Stimulated activated naive CD8-positive, alpha-beta T cell treated with anti-CD3 and anti-CD28 coated beads, Interleukin-15, Interleukin-2, amounts not matched to agents 100 ng/mL and 50 ng/mL, for 24 hours (primary cell): ENCODE results near the gene WNK4.
"Not testable (repeated sequence)": the region's sequence is repeated elsewhere in the genome, so short reads cannot be mapped to it uniquely, and the experiment has no call there.

Experiments used
- H3K27ac Mint-ChIP-seq: one replicate; pipeline ENCODE4 v1.8.0; 2021; ENCODE audit warnings: mild to moderate bottlenecking, mixed read lengths
- H3K27me3 Mint-ChIP-seq: one replicate; pipeline ENCODE4 v1.8.0; 2021; ENCODE audit warnings: mixed read lengths
- H3K36me3 Mint-ChIP-seq: one replicate; pipeline ENCODE4 v1.8.0; 2021; ENCODE audit warnings: low read depth, mixed read lengths
- H3K4me1 Mint-ChIP-seq: one replicate; pipeline ENCODE4 v1.8.0; 2021; ENCODE audit warnings: low read depth, mixed read lengths
- H3K4me3 Mint-ChIP-seq: one replicate; pipeline ENCODE4 v1.8.0; 2021; ENCODE audit warnings: mild to moderate bottlenecking, mixed read lengths
- H3K9me3 Mint-ChIP-seq: one replicate; pipeline ENCODE4 v1.8.0; 2021; ENCODE audit warnings: mixed read lengths

Gene WNK4

DNA sequence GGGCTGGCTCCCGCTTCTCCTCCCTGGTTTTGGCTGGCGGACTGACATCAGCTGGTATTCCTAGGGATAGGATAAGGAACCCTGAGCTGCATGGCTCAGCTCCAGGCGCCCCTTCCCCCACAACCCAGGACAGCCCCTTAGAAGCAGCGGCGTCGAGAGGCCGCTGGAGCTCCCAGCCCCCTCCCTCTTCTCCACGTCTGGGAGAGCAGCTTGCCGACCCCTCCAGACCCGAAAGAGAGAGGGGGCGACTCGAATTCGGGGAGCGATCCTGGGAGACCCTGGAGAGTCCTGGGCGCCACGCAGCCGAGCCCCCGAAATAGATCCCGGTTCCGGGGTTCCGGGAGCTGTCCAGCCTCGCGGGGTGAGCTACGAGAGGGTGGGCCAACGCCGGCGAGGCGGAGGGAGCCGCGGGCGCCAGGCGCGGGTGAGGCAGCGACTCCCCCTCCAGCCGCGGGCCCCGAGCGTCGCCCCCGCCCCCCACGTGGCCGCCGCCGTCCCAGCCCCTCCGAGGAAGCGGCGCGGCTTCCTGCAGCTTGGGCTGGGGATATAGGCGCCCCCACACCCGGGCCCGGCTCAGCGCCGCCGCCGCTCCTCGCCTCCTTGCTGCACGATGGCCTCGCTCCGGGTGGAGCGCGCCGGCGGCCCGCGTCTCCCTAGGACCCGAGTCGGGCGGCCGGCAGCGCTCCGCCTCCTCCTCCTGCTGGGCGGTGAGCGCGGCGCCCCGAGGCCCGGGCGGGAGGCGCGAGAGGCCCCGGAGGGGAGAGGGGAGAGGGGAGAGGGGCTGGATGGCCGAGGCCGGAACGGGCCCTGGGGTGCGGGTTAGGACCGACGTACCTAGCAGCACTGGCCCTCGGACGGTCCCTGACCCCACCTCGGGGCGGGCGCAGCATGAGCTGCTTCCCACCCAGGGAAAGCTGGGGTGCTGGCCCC is 19.5 kb upstream of the WNK4 start, which contains the start of gene RAMP2:
Gene RAMP2, plus strand, starts transcription at position 576 of the 930 bp plus-strand sequence. Its CDS starts 35 bp downstream, at position 611.
- Mint-ChIP-seq H3K4me1 (peaks cover 10% of the 10 kb centered on the region), H3K36me3 (no peaks in the 10 kb centered on the region), H3K27ac (no peak within 1 kb of the TSS), H3K9me3 (no peaks in the 10 kb centered on the region), H3K27me3 (peaks cover 65% of the 10 kb centered on the region), H3K4me3 (peak within 1 kb of the TSS; percentile 51)

DNA sequence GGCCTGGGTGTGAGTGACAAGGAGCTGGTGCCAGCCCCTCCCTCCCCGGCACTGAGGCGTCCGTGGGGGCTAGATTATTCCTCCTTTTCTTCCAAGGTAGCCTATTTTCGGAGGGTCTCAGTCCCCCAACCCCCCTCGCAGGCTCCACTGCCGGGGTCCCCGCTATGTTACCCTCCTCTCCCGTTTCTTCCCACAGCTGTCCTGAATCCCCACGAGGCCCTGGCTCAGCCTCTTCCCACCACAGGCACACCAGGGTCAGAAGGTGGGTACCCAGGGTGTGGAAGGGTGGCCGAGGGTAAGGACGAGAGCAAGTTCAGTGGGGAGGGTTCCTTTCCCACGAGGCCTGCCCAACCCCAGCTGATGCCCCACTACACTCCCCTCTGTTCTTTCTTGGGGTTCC is 18.8 kb upstream of the WNK4 start:
- no peaks in the 10 kb centered on the region for H3K9me3 Mint-ChIP-seq
- H3K36me3 Mint-ChIP-seq: no peaks in the 10 kb centered on the region
- H3K27ac Mint-ChIP-seq: no peak overlapping the region
- H3K4me1 Mint-ChIP-seq: peaks cover 10% of the 10 kb centered on the region
- peaks cover 60% of the 10 kb centered on the region for H3K27me3 Mint-ChIP-seq
- no peak overlapping the region for H3K4me3 Mint-ChIP-seq

DNA sequence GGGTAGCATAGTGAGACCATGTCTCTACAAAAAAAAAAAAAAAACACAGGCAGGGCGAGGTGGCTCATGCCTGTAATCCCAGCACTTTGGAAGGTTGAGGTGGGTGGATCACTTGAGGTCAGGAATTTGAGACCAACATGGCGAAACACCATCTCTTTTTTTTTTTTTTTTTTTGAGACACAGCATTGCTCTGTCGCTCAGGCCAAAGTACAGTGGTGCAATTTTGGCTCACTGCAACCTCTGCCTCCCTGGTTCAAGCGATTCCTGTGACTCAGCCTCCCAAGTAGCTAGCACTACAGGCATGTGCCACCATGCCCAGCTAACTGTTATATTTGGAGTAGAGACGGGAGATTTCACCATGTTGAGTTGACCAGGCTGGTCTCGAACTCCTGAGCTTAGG is 14.3 kb upstream of the WNK4 start:
- no peaks in the 10 kb centered on the region for H3K9me3 Mint-ChIP-seq
- no peaks in the 10 kb centered on the region for H3K4me1 Mint-ChIP-seq
- no peak overlapping the region for H3K27ac Mint-ChIP-seq
- peaks cover 45% of the 10 kb centered on the region for H3K27me3 Mint-ChIP-seq
- H3K36me3 Mint-ChIP-seq: no peaks in the 10 kb centered on the region
- H3K4me3 Mint-ChIP-seq: no peak overlapping the region

DNA sequence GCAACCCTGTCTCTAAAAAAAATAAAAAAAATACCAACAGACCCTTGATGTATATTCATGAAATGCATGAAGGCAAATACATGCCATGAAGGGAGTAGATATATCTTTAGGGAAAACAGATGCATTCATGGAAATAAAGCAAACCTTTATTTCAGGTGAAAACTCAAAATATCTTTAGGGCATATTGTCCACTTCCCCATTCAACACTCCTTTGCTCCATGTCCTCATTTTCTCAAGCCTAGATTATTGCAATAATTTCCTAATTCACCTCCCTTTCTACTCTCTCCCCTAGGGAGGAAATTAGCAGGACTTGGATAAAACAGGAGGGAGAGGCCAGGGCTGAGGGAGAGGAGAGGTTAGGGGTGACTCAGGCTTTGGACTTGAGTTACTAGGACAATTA is 12.9 kb upstream of the WNK4 start:
- Mint-ChIP-seq H3K27me3 (peaks cover 36% of the 10 kb centered on the region), H3K4me3 (no peak overlapping the region), H3K27ac (no peak overlapping the region), H3K4me1 (peaks cover 6% of the 10 kb centered on the region), H3K9me3 (no peaks in the 10 kb centered on the region), H3K36me3 (no peaks in the 10 kb centered on the region)

DNA sequence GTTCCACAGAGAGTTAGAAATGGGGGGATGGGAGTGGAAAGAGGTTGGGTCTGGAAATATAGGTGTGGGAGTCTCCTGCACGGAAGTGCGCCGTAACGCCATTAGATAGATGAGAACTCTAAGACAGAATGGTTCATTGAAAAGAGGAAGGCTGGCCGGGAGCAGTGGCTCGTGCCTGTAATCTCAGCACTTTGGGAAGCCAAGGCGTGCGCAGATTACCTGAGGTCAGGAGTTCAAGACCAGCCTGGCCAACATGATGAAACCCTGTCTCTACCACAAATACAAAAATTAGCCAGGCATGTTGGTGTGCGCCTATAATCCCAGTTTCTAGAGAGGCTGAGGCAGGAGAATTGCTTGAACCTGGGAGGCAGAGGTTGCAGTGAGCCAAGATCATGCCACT is 12.4 kb upstream of the WNK4 start:
- not testable (repeated sequence) for H3K9me3 Mint-ChIP-seq, H3K36me3 Mint-ChIP-seq, H3K4me3 Mint-ChIP-seq, H3K27ac Mint-ChIP-seq
- Mint-ChIP-seq H3K27me3 (peaks cover 31% of the 10 kb centered on the region), H3K4me1 (peaks cover 10% of the 10 kb centered on the region)

DNA sequence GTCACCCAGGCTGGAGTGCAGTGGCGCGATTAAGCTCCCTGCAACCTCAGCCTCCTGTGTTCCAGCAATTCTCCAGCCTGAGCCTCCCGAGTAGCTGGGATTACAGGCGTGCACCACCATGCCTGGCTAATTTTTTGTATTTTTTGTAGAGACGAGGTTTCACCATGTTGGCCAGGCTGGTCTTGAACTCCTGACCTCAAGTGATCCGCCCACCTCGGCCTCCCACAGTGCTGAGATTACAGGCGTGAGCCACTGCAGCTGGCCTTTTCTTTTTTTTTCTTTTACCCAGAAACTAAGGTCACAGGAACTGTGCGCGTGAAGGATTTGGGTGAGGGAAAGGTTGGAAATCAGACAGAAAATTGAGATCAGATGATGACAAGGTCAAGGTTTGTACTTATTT is 10.4 kb upstream of the WNK4 start:
- peaks cover 30% of the 10 kb centered on the region for H3K4me1 Mint-ChIP-seq
- peaks cover 20% of the 10 kb centered on the region for H3K27me3 Mint-ChIP-seq
- H3K36me3 Mint-ChIP-seq, H3K4me3 Mint-ChIP-seq, H3K9me3 Mint-ChIP-seq, H3K27ac Mint-ChIP-seq: not testable (repeated sequence)

DNA sequence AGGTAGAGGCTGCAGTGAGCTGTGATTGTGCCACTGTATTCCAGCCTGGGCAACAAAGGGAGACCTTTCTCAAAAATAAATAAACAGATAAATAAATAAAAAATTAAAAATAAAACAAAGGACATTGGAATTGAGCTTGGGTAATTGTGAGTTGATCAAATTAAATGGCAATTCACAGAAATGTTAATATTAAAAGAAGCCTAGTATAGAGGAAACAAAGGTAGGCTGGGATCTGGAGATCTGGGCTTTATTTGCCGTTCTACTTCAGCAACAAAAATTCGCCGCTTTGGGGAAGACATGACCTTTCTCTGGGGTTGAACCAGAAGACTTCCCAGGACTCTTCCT is 7.5 kb upstream of the WNK4 start:
- H3K36me3 Mint-ChIP-seq: peaks cover 30% of the 10 kb centered on the region
- H3K27me3 Mint-ChIP-seq: peaks cover 6% of the 10 kb centered on the region
- peak overlapping the region; percentile 100 for H3K4me3 Mint-ChIP-seq
- no peaks in the 10 kb centered on the region for H3K9me3 Mint-ChIP-seq
- peaks cover 35% of the 10 kb centered on the region for H3K4me1 Mint-ChIP-seq
- H3K27ac Mint-ChIP-seq: peak overlapping the region; percentile 96

DNA sequence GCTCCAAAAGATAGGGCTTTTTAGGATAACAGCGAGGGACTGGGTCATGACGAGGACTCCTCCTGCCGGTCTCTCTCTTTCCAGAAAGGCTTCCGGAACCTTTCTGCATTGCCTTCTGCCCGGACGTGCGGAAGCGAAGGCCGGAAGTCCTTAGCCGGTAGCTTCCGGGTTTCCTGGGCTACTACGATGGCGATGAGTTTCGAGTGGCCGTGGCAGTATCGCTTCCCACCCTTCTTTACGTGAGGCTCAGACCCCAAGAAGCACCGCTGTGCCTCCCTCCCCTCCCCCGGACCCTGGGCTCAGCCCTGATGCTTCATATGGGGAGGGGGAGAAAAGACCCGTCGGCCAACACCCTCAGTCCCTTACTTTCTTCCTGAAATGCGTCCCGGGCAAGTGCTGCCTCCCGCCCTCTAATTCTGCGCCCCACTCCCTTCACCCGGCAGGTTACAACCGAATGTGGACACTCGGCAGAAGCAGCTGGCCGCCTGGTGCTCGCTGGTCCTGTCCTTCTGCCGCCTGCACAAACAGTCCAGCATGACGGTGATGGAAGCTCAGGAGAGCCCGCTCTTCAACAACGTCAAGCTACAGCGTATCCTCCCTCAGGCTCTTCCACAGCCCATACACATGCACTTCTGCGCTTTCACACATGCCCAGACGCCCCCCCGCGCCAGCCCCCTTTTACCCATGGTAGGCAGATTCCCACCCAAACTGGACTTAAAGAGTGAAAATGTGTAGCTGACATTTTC is 6.9 kb upstream of the WNK4 start, which contains the start of gene VPS25:
Gene VPS25, plus strand, starts transcription at position 160 of the 746 bp plus-strand sequence. Its CDS starts 27 bp downstream, at position 187.
- peak within 1 kb of the TSS; percentile 96 for H3K27ac Mint-ChIP-seq
- peaks cover 35% of the 10 kb centered on the region for H3K36me3 Mint-ChIP-seq
- H3K9me3 Mint-ChIP-seq: no peaks in the 10 kb centered on the region
- H3K27me3 Mint-ChIP-seq: peaks cover 5% of the 10 kb centered on the region
- peaks cover 35% of the 10 kb centered on the region for H3K4me1 Mint-ChIP-seq
- H3K4me3 Mint-ChIP-seq: peak within 1 kb of the TSS; percentile 100

DNA sequence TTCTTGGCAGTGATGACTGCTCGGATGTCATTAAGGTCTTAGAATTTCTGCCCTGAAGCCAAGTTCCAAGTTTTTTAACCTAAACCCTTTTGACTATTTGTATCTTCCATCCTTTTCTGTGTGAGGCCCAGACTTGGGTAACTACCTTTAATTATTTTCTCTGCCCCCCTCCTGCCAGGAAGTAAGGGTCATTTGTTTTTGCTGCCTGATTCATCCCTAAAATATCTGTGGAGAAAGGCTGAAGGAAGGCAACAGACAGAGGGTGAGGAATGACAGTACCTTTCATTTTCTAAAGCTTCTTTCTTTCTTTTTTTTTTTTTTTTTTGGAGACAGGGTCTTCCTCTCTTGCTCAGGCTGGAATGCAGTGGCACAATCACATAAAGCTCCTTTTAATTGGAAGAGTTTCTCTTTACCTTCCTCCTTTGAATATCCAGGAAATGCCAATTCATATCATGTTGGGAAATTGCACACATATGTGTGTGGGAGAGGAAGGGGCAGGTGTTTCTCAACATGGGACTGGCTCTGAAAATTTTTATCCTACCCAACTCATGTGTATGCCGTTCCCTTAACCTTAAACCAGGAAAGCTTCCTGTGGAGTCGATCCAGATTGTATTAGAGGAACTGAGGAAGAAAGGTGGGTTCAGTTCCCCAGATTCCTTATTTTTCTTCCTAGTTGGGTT is 6.2 kb upstream of the WNK4 start:
- peak overlapping the region; percentile 96 for H3K27ac Mint-ChIP-seq
- H3K4me3 Mint-ChIP-seq: peak overlapping the region; percentile 100
- no peaks in the 10 kb centered on the region for H3K9me3 Mint-ChIP-seq

DNA sequence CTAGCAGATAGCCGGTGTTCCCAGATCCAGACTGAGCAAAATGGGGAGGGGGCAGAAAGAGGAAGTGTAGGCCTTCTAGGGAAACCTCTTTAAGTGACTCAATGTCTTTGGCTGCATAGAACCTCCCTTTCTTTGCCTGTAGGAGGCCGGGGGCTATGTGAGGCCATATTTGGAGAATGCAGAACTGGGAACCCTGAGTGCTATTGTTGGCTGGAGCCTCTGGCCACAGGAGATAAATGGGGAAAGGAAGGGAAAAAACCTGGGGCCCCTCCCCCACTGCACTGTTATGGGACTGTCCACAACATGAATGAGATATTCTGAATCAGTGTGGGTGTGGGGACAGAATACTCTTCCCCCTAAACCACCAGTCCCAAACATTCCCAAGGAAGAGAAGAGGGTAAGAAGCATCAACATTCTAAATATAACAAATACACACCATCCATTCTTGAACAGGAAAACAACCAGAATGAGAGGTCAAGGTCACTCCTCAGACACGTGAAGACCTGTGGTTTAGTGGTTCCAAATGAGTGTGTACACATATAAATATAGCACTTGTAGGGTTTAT is 4.8 kb upstream of the WNK4 start:
- H3K36me3 Mint-ChIP-seq: peaks cover 45% of the 10 kb centered on the region
- no peak overlapping the region for H3K4me3 Mint-ChIP-seq
- peaks cover 35% of the 10 kb centered on the region for H3K4me1 Mint-ChIP-seq
- H3K27me3 Mint-ChIP-seq: no peaks in the 10 kb centered on the region
- H3K27ac Mint-ChIP-seq: no peak overlapping the region
- H3K9me3 Mint-ChIP-seq: no peaks in the 10 kb centered on the region

More for the DNA sequence above, 6.2 kb upstream of the WNK4 start:
- H3K4me1 Mint-ChIP-seq: peaks cover 35% of the 10 kb centered on the region
- peaks cover 39% of the 10 kb centered on the region for H3K36me3 Mint-ChIP-seq
- no peaks in the 10 kb centered on the region for H3K27me3 Mint-ChIP-seq

DNA sequence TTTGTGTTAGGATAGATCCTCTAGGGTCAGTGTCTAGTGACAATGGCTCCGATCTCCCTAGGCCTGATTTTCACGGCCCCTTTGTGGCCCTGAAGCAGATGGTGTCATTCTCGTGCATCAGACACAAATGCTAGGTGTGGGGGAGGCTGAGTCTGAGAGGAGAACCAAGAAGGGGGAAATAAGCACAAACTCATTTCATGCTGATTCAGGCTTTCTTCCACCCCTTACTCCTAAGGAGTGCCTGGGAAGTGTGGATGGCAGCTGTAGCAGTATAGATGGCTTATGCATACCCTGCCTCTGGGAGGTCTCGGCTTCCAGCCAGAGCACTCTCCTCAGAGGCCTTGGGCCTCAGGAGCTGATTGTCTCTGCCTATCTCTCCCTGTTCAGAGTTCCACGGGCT is 1.8 kb upstream of the WNK4 start:
- Mint-ChIP-seq H3K27me3 (peaks cover 23% of the 10 kb centered on the region), H3K4me3 (no peak overlapping the region), H3K4me1 (peaks cover 27% of the 10 kb centered on the region), H3K36me3 (peaks cover 45% of the 10 kb centered on the region), H3K27ac (no peak overlapping the region), H3K9me3 (no peaks in the 10 kb centered on the region)

DNA sequence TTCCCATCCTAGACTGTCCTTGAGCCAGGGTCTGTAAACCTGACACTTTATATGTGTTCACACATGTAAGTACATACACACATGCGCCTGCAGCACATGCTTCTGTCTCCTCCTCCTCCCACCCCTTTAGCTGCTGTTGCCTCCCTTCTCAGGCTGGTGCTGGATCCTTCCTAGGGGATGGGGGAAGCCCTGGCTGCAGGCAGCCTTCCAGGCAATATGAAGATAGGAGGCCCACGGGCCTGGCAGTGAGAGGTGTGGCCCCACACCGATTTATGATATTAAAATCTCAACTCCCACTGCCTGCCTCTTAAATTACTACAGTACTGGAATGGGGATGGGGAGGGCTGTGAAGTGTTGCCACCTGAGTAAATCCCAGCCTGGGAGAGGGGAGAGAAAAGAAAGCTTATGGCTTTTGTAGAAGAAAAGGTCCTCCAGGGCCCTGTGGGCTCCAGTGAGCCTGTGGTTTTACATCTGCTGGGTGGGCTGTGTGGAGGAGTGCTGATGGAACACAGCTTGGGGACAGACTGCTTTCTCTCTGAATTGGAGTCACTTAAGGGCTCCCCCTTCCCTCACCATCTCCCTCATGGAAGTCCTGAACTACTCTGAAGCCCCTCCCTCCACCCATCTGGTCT is 990 bp upstream of the WNK4 start:
- no peaks in the 10 kb centered on the region for H3K9me3 Mint-ChIP-seq
- H3K27ac Mint-ChIP-seq: no peak overlapping the region
- H3K36me3 Mint-ChIP-seq: peaks cover 41% of the 10 kb centered on the region
- H3K4me1 Mint-ChIP-seq: peaks cover 23% of the 10 kb centered on the region
- H3K27me3 Mint-ChIP-seq: peaks cover 31% of the 10 kb centered on the region
- no peak overlapping the region for H3K4me3 Mint-ChIP-seq

DNA sequence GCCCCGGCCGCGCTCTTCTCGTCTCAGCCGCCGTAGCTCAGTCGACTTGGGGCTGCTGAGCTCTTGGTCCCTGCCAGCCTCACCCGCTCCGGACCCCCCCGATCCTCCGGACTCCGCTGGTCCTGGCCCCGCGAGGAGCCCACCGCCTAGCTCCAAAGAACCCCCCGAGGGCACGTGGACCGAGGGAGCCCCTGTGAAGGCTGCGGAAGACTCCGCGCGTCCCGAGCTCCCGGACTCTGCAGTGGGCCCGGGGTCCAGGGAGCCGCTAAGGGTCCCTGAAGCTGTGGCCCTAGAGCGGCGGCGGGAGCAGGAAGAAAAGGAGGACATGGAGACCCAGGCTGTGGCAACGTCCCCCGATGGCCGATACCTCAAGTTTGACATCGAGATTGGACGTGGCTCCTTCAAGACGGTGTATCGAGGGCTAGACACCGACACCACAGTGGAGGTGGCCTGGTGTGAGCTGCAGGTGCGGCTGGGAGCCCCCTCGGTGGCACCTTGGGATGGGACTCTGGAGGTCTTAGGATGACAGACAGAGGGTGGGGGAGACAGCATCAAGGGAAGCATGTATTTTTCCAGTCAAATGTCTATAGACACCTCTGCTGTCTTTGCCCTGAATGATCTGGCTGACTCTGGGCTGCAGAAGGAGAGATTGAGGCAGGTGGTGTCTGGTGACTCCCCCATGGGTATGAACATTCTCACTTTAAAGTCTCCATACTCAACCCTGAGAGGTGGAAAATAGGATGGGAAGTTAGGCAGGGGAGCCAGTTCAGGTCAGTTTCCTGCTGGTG is 635 bp downstream of the WNK4 start:
- H3K9me3 Mint-ChIP-seq: no peaks in the 10 kb centered on the region
- H3K27ac Mint-ChIP-seq: no peak overlapping the region
- H3K4me3 Mint-ChIP-seq: no peak overlapping the region
- peaks cover 45% of the 10 kb centered on the region for H3K27me3 Mint-ChIP-seq
- H3K36me3 Mint-ChIP-seq: peaks cover 26% of the 10 kb centered on the region
- peaks cover 24% of the 10 kb centered on the region for H3K4me1 Mint-ChIP-seq
